HEK293 (cell line): ENCODE results near the gene SIKE1.

Experiments
- CTCF ChIA-PET: fragments of 350-600 bp; formaldehyde crosslinking; extraction: SDS; loops from one replicate; lab custom pipeline; 2021; ENCODE audit warnings: antibody characterized with exemption; lab: Yijun Ruan, JAX
- POLR2A ChIA-PET: fragments of 300-600 bp; formaldehyde crosslinking; extraction: SDS; loops from one replicate; lab custom pipeline; 2020; ENCODE audit warnings: antibody characterized with exemption, inconsistent platforms; lab: Yijun Ruan, JAX
- H3K27ac ChIP-seq: fragments of 200-500 bp; sonication (Bioruptor generic); 2 replicates; pipeline ENCODE4 v1.5.1; 2014; ENCODE audit warnings: low read depth, low read length, control low read depth, inconsistent platforms; ENCODE audit errors: extremely low read depth
- H3K36me3 ChIP-seq, 2 experiments: fragments of 200-500 bp in 1 of 2; sonication (Bioruptor generic) in 1 of 2; 1 replicate in 1 of 2; 2 replicates in 1 of 2; pipeline ENCODE4 v1.5.1; 2014 to 2017; ENCODE audit warnings: inconsistent platforms in 2 of 2, low read length in 2 of 2; ENCODE audit not compliant: control insufficient read depth in 2 of 2, insufficient read depth in 1 of 2
- H3K4me1 ChIP-seq: fragments of 200-500 bp; sonication (Bioruptor generic); 2 replicates; pipeline ENCODE4 v1.5.1; 2014; ENCODE audit warnings: mild to moderate bottlenecking, low read length, inconsistent platforms; ENCODE audit not compliant: control insufficient read depth, insufficient read depth
- H3K4me3 ChIP-seq: 2 replicates; pipeline ENCODE4 v1.5.1; 2011; ENCODE audit warnings: low read depth, mild to moderate bottlenecking, control low read depth, low read length, moderate library complexity
- H3K9me3 ChIP-seq: fragments of 200-500 bp; sonication (Bioruptor generic); 2 replicates; pipeline ENCODE4 v1.5.1; 2014; ENCODE audit warnings: low read depth, low read length, inconsistent platforms; ENCODE audit not compliant: control insufficient read depth, insufficient read depth
- CTCF ChIP-seq: fragments of 450-650 bp; formaldehyde crosslinking; IDR thresholded peaks from 2 replicates; pipeline ENCODE4 v1.5.1; 2016; ENCODE audit warnings: missing biosample characterization, missing genetic modification characterization
- GFI1B ChIP-seq: fragments of 450-650 bp; formaldehyde crosslinking; IDR thresholded peaks from 2 replicates; pipeline ENCODE4 v1.5.1; 2016; ENCODE audit warnings: missing biosample characterization, missing genetic modification characterization
- HIC1 ChIP-seq: fragments of 450-650 bp; formaldehyde crosslinking; IDR thresholded peaks from 2 replicates; pipeline ENCODE4 v1.5.1; 2016; ENCODE audit warnings: missing biosample characterization, missing genetic modification characterization
- YY1 ChIP-seq: fragments of 450-650 bp; formaldehyde crosslinking; IDR thresholded peaks from 2 replicates; pipeline ENCODE4 v1.5.1; 2018; ENCODE audit warnings: missing biosample characterization, missing genetic modification characterization
- ZBTB11 ChIP-seq: fragments of 450-650 bp; formaldehyde crosslinking; conservative IDR thresholded peaks from 2 replicates; pipeline ENCODE4 v1.5.1; 2016; ENCODE audit warnings: low read depth, missing biosample characterization, missing genetic modification characterization
- ZBTB26 ChIP-seq: fragments of 450-650 bp; formaldehyde crosslinking; optimal IDR thresholded peaks from 2 replicates; pipeline ENCODE3; 2016; ENCODE audit warnings: missing biosample characterization, mild to moderate bottlenecking, missing genetic modification characterization
- ZBTB48 ChIP-seq: fragments of 450-650 bp; formaldehyde crosslinking; IDR thresholded peaks from 2 replicates; pipeline ENCODE4 v1.5.1; 2016; ENCODE audit warnings: missing biosample characterization, missing genetic modification characterization
- ZBTB6 ChIP-seq: fragments of 450-650 bp; formaldehyde crosslinking; IDR thresholded peaks from 2 replicates; pipeline ENCODE4 v1.5.1; 2017; ENCODE audit warnings: missing biosample characterization, missing genetic modification characterization
- ZBTB8A ChIP-seq: fragments of 450-650 bp; formaldehyde crosslinking; IDR thresholded peaks from 2 replicates; pipeline ENCODE4 v1.5.1; 2016; ENCODE audit warnings: missing biosample characterization, missing genetic modification characterization
- ZFHX2 ChIP-seq: fragments of 450-650 bp; formaldehyde crosslinking; conservative IDR thresholded peaks from 2 replicates; pipeline ENCODE4 v1.5.1; 2016; ENCODE audit warnings: missing biosample characterization, missing genetic modification characterization
- ZNF10 ChIP-seq: fragments of 450-650 bp; formaldehyde crosslinking; IDR thresholded peaks from 2 replicates; pipeline ENCODE4 v1.5.1; 2017; ENCODE audit warnings: missing biosample characterization, missing genetic modification characterization
- ZNF140 ChIP-seq: fragments of 450-650 bp; formaldehyde crosslinking; IDR thresholded peaks from 2 replicates; pipeline ENCODE4 v1.5.1; 2016; ENCODE audit warnings: missing biosample characterization, missing genetic modification characterization
- ZNF311 ChIP-seq: fragments of 450-650 bp; formaldehyde crosslinking; IDR thresholded peaks from 2 replicates; pipeline ENCODE4 v1.5.1; 2017; ENCODE audit warnings: missing biosample characterization, missing genetic modification characterization, borderline replicate concordance
- ZNF416 ChIP-seq: fragments of 450-650 bp; formaldehyde crosslinking; IDR thresholded peaks from 2 replicates; pipeline ENCODE4 v1.5.1; 2016; ENCODE audit warnings: missing biosample characterization, missing genetic modification characterization
- ZNF514 ChIP-seq: fragments of 450-650 bp; formaldehyde crosslinking; IDR thresholded peaks from 2 replicates; pipeline ENCODE4 v1.5.1; 2016; ENCODE audit warnings: missing biosample characterization, missing genetic modification characterization
- ZNF626 ChIP-seq: fragments of 450-650 bp; sonication (Bioruptor Pico); formaldehyde crosslinking; IDR thresholded peaks from 2 replicates; pipeline ENCODE4 v1.5.1; 2018; ENCODE audit warnings: missing biosample characterization, missing genetic modification characterization, inconsistent platforms
- ZNF768 ChIP-seq: fragments of 450-650 bp; formaldehyde crosslinking; IDR thresholded peaks from 2 replicates; pipeline ENCODE4 v1.5.1; 2018; ENCODE audit warnings: missing biosample characterization, mild to moderate bottlenecking, missing genetic modification characterization
- ZNF776 ChIP-seq: fragments of 450-650 bp; formaldehyde crosslinking; IDR thresholded peaks from 2 replicates; pipeline ENCODE4 v1.5.0; 2017; ENCODE audit warnings: missing biosample characterization, missing genetic modification characterization, borderline replicate concordance

SIKE1 gene

GRCh38 chr1:114782476-114782875 is 2.0 kb upstream of the SIKE1 start:
- POLR2A ChIA-PET: no interaction called here
- no peaks in the 10 kb centered on the region for H3K4me1 ChIP-seq
- H3K9me3 ChIP-seq: no peaks in the 10 kb centered on the region
- CTCF ChIA-PET: interaction anchor here (0.6 kb wide), 1 partner anchor 1560 kb away, joined by 3 read pairs; no protein-coding TSS in a partner anchor
- H3K4me3 ChIP-seq: no peak overlapping the region
- H3K36me3 ChIP-seq: peaks cover 3 to 18% of the 10 kb centered on the region in 2 experiments; a peak in 2 of 3 replicates
- TF ChIP-seq ZBTB26 (tag by site-specific recombination) (no peak), ZNF140 (tag by site-specific recombination) (no peak), HIC1 (tag by site-specific recombination) (no peak), YY1 (no peak), ZBTB11 (tag by site-specific recombination) (no peak), CTCF (tag by site-specific recombination) (no peak), ZNF626 (no peak), ZBTB48 (no peak), ZFHX2 (tag by site-specific recombination) (no peak), ZNF10 (tag by site-specific recombination) (no peak), ZNF768 (tag by site-specific recombination) (no peak), ZNF311 (tag by site-specific recombination) (no peak), GFI1B (tag by site-specific recombination) (no peak), ZBTB6 (no peak), ZNF776 (tag by site-specific recombination) (no peak)
- TF ChIP-seq, all 188 proteins: peak for 0
- H3K27ac ChIP-seq: no peak overlapping the region

GRCh38 chr1:114779722-114780121 is 763 bp downstream of the SIKE1 start:
- Histone ChIP-seq H3K4me3 (peak overlapping the region; percentile 95), H3K4me1 (no peaks in the 10 kb centered on the region), H3K36me3 (peaks cover 12 to 44% of the 10 kb centered on the region in 2 experiments; a peak in 2 of 3 replicates), H3K27ac (peak overlapping the region; percentile 74), H3K9me3 (no peaks in the 10 kb centered on the region)
- CTCF ChIA-PET: interaction anchor here (0.6 to 0.8 kb wide), 2 partner anchors 11 to 231 kb away, joined by 3 to 4 read pairs; no protein-coding TSS in a partner anchor
- POLR2A ChIA-PET: interaction anchor here (1.1 to 1.2 kb wide), 2 partner anchors 12 to 64 kb away, joined by 3 to 4 read pairs; partner anchors contain the start of gene NRAS
- TF ChIP-seq ZBTB8A (tag by site-specific recombination): no peak
- TF ChIP-seq ZNF416: no peak
- no peak for TF ChIP-seq ZNF514 (tag by site-specific recombination)
